Pons (tissue), 1 donor: ENCODE results near the gene MINDY2.
A peak's percentile ranks its signal among the peaks of the same experiment; 100 is the strongest.

Experiments
- DNase-seq: peaks from one replicate; pipeline ENCODE4 v3.0.0-alpha.2; 2016; ENCODE audit warnings: low spot score

The MINDY2 gene, protein sequence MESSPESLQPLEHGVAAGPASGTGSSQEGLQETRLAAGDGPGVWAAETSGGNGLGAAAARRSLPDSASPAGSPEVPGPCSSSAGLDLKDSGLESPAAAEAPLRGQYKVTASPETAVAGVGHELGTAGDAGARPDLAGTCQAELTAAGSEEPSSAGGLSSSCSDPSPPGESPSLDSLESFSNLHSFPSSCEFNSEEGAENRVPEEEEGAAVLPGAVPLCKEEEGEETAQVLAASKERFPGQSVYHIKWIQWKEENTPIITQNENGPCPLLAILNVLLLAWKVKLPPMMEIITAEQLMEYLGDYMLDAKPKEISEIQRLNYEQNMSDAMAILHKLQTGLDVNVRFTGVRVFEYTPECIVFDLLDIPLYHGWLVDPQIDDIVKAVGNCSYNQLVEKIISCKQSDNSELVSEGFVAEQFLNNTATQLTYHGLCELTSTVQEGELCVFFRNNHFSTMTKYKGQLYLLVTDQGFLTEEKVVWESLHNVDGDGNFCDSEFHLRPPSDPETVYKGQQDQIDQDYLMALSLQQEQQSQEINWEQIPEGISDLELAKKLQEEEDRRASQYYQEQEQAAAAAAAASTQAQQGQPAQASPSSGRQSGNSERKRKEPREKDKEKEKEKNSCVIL

DNA sequence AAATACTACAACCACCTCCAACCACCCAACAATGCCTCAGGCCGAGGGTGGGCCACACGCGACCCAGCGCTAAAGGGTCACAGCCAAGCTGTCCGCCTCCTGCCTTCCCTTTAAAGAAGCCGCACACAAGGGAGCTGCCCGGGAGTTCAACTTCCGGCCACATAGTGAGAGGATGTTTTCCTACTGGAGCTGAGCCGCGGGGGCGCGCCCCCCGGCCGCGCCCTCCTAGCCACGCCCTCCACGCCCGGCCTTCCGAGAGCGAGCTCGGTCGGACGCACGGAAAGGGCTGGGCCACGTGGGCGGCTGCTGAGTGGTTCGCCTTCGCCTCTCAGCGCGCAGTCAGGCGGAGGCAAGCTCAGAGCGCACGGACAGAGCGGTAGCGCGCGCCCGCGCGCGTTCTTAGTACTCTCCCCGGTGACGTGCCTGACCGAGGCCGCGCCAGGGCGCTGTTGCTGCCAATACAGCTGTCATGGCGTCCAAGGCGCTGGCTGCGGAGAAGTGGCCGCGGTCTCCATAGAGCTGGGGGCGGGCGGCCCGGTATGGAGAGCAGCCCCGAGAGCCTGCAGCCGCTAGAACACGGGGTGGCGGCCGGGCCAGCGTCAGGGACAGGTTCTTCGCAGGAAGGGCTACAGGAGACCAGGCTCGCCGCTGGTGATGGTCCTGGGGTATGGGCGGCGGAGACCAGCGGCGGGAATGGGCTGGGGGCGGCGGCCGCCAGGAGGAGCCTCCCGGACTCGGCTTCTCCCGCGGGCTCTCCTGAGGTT lies at the start of gene MINDY2:
Gene MINDY2 (plus strand): TSS at position 446 of the 764 bp plus-strand sequence. CDS start 94 bp downstream, at position 540.
- DNase-seq, result peak; percentile 99

DNA sequence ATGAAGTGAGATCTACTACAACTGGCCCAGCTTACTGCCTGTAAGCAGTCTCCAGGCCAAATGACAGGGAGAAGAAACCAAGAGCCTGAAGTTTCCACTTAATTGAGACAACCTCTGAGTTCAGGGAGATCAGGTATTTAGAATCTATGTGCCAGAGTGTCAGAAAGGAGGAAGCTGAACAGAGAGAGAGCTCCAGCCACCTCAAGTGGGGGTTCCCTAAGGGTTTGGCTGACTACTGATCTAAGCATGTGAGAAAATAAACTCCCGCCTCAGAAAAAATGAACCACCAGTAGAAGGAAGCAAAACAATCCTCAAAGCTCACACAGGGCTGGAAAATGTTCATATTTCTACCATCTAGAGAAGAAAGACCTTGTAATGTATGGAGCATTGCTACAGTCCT lies 46.6 kb upstream of the MINDY2 start:
- peak; percentile 35 for DNase-seq

DNA sequence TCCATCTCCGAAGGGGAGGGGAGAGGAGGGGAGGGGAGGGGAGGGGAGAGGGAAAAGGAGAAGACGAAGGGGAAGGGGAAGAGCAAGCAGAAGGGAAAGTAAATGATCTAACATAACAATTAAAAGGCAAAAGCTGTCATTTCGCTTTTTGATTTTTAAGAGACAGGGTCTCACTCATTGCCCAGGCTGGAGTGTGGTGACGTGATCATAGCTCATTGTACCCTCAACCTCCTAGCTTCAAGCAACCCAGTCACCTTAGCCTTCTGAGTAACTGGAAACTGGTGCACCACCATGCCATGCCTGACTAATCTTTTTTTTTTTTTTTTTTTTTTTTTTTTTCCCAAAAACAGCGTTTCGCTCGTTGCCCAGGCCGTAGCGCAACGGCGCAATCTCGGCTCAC lies 44.2 kb upstream of the MINDY2 start:
- no peak for DNase-seq

DNA sequence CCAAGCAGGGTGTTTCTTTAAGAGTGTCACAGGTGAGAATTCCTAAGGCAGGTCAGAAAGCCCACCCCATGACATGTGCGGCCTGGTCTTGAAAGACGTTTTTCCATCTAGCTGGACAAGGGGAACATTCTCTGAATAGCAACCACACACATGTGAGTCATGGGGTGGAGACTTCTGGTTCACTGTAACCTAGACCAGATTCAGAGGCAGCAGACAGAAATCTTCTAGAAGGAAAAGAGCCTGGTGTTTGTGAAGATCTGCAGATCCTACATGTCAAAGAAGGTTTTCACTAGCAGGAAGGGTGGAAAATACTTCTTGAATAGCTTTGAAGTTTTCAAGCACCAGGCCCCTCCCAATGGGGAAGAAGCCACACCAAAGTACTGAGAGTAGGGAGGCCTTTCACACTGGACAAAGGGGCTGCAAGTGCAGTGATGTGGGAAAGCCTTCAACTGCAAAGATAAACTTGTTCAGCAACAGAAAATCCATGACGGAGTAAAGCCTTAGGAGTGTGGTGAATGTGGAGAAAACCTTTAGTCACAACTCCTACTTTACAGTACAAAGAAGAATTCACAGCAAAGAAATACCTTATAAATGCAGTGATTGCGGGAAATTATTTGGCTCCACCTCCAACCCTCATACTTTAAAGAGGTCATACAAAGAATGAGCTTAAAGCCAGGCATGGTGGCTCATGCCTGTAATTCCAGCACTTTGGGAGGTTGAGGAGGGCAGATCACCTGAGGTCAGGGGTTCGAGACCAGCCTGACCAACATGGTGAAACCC lies 39.2 kb upstream of the MINDY2 start:
- peak; percentile 44 for DNase-seq

DNA sequence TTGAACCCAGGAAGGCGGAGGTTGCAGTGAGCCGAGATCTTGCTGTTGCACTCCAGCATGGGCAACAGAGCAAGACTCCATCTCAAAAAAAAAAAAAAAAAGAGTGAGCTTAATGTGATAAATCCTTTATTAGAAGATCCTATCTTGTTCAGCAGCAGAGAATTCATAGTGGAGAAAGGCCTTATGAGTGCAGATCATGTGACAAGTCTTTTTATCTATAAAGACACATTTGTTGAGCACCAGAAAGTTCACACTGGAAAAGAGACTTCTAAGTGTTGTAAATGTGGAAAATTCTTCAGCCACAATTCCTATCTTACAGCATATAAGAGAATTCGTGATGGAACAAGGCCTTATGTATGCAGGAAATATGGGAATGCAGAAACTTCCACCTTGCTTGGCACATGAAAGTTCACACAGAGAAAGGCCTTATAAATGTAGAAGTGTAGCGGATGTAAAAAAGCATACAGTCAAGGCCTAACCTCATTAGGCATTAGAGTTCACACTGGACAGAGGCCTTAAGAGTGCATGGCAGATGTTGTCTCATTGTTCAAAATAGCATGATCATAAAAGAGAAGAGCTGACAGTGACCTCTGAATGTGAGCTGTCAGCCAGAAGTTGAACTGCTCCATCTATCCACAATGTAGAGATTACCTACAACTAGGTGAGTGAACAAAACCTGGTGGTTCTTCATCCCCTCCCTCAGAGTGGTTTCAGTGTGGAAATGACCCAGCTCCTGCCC lies 38.3 kb upstream of the MINDY2 start:
- DNase-seq, result no peak

DNA sequence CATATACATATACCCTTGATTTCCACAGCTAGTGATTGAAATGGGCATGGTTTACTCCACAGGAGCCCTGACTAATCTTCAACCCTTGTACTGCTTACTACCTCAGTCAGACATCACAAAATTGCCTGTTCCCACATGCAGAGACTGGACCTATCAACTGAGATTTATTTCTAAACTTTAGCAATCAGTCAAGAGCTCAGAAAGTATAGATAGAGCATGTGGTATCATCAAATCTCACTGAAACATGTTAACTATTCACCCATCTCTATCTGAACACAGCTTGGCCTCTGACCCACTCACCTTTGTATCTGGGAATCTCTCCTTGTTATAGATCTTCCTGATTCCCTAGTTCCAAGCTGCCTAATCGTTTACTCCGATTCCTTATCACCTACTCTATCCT lies 36.2 kb upstream of the MINDY2 start:
- no peak for DNase-seq

DNA sequence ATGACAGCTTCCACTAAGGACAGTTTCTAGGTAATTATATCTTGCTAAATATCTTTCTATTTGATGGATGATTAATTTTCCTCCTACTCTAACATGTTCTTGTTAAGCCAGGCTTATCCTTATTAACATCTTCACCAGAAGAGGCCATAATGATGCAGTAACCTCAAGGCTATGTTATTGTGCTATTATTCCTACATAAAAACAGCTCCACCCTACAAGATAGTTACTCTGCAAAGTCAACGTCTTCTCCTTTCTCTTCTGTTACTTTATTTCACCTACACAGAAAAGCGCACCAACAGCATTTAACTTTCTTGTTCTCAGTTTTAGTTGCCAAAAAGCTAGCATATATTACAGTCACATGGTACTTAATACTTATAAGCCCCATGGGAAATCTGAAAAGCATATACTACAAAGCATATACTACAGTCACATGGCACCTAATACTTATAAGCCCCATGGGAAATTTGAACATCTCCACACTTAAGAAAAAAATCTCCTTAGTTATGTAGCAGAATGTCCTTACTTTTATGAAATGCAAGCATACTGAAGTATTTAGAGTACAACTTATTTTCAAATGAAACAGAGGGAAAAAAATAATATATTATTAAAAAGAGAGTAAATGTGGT lies 35.0 kb upstream of the MINDY2 start:
- DNase-seq, result no peak

DNA sequence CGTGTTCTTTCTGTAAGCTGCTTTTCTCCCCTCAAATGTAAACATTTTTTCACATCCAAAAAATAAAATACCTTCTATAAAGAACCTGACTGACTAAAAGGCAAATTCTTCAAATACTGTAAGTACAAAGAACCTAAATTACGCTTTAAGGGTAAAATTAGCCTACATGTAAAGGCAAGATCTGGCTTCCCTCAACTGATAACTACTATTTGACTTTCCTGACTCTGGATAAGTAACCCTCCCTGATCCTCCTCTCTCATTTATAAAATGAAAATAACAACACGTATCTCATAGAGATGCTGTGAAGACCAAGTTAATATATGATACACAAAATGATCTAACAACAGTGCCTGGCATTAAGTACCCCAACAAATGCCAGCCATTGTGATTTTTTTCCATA lies 33.8 kb upstream of the MINDY2 start:
- DNase-seq, result no peak

DNA sequence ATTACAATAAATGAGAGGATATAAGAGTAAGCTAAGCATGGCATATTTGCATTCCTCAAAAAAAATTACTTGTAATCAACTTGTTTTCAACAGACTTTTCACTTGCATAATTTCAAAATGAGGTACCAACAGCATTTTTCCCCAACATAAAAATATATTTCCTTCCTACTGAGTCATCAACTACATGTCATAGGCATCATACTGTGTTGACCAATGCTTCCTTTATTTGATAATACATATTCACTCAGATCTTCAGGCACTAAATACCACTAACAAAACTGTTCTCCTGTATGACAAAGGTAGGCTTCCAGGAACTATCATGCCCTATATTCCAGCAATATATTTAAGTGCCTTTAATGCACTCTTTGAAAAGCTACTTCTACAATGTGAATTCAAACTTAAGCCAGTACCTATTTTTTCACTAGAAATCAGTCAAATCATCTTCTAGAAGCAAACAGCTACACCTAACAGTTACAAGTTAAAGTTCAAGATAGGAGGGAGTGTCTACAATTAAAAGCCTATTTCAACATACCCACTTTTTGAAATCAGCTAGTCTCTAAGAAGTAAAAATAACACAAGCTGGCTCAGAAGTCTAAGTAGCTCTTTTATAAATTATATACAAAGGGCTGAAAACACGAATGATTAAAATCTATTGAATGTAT lies 32.9 kb upstream of the MINDY2 start:
- no peak for DNase-seq

DNA sequence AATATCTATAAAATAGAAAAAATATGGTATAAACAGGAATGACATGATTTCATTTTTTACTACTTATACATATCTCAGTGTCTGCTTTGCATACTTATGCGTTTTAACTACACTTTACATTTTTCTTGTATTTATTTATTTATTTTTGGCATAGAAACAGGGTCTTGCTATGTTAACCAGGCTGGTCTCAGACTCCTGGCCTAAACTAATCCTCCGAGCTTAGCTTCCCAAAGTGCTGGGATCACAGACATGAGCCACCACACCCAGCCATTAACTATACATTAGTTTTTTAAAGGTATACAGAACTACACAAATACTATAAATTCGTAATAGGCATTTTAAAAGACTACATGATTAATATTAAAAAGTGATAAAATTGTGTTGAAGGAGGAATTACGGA lies 30.7 kb upstream of the MINDY2 start:
- no peak for DNase-seq

DNA sequence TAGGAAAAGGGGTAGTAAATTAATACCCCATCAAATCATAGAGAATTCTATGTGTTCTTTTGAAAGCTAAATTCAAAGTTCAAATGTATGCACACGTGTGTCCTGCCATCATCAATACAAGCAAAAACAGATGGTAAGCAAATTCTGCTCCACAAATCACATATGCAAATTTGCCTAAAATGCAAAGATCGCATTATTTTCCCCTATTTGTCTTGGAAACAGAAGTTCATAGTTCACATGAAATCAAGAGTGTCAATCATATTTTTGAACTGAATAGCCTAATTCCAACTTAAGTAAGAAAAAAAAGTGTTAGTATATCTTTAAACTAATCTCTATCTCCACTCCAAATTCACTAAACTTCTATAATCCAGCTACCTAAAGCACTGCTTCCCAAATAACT lies 30.1 kb upstream of the MINDY2 start:
- no peak for DNase-seq

DNA sequence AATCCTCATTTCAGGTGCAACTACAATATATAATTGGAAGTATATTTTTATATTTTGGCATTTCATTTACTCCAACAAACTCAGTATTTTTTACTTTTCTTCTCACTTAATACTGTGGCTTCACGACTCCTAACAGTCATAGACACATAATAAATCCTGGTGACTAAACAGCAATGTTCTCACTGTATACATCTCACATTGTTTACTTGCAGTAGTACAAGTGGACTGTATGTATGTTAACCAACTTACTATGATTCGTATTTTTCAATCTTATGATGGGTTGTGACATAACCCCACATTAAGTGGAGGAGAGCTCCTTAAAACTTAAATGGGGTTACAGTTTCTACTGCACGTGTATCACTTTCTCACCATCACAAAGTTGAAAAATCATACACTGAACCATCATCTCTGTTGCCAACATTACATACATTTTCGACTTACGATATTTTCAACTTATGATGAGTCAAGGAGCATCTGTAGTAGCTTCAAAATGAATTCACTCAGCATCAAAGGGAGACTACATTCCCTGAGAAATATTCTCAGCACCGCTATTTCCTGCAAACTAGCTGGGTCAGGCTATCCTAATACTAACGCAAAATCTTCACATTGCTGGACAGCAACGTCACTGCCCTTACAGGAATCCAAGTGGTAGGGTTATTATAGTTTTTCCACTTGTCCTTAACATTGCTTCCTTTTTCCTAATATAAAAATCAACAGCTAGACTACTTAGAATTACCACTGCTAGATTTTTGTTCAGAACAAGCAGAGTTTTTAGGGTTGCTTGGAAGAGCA lies 28.9 kb upstream of the MINDY2 start:
- no peak for DNase-seq

DNA sequence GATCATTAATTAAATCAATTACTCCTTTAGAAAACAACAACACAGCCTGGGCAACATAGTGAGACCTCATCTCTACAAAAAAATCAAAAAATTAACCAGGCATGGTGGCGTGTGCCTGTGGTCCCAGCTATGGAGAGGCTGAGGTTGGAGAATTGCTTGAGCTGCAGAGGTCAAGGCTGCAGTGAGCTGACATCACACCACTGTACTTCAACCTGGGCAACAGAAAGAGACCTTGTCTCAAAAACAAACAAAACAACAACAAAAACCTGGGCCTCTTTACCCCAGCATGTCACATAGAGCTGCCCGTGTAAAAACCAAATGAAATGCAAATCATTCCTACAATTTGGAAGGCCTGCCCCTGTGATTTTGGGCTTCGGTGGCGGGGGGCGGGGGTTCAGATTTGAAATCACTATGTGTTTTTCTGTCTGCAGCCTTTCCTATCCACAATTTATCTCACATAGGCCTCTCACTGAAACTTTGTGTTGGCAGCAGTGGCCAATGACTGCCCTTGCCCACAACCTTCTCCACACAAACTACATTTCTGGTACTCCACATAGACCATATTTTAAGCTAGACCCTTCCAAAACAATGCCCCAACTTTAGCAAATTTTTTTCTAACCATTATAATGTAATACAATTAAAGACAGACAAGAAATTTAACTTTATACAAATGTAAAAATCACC lies 28.1 kb upstream of the MINDY2 start:
- DNase-seq, result no peak

DNA sequence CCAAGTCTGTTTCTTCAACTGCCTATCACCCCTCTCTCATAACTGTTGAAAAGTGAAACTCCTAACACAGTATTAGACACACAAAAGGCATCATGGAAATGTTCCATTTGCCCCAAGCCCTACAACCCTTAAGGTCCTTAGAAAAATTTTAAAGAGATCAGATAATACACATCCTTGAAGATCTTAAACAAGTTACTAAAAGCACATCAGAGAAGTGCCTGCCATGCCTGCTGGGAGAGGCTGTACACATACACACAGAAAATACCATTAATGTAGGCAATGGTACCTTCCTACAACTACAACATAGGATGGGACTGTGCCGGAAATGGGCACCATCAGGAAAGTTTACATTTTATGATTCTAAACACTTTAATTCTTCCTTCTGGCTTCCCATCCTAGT lies 24.9 kb upstream of the MINDY2 start:
- DNase-seq, result no peak

DNA sequence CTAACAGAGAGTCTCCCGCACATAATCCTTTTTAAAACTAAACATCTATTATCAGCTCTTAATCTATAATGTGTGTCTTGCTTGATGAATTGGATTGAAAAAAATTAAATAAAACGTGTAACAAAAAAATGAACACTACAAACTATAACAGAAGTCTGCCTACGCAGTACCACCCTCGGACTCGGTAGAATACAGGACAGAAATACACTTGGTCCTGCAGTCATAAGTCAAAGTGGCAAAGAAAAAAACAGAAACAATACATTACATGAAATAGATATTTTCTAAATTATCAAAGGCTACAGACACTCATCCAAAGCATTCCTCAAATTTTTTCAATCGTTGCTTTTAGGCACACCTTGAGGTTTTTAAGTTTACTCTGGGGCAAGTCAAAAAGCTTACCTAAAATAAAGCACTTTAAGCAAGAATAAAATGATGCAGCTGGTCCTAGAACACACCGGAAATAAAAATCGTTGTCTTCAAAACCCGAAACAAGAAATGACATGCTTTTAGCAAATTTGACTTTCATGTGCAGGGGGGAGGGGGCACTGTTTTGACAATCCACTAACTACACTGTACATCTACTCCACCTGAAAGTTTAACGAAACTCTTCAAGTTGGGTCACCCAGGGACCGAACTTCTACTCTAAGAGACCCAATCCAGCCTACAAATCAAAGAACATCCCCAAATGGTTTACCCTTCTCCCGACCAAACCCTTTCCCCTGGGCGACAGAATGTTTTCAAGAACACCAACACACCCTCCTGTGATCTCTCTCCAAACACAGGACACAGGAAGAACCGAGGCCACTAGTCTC lies 22.9 kb upstream of the MINDY2 start:
- peak; percentile 59 for DNase-seq

DNA sequence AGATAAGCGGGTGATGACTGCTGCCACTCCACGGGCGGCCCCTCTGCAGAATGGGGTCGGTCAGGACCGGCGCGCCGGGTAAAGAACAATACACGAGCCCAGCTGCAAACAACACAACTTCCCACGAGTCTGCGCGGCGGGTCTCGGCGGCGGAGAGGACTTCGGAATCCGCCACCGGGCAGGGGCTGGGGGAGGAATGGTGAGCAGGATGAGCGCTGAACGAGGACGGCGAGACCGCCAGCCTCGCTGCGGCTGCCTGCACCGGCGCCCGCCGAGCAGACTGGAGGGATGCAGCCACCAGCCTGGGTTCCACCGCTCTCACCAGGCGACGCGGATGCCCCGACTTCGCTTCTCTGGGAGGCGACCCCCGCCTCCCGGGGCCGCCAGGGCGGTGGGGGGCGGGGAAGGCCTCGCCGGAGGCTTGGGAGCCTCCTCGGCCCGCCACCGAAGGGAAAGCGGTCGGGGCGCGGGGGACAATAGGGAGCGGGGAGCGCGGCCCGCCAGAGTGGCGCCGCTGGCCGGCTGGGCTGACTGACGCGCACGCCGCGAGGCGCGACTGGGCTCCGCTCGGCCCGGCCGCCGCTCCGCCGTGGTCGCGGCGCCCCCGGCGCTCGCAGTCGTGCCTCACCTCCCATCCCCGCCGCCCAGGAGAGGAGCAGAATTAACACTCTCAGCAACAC lies 22.1 kb upstream of the MINDY2 start:
- no peak for DNase-seq

DNA sequence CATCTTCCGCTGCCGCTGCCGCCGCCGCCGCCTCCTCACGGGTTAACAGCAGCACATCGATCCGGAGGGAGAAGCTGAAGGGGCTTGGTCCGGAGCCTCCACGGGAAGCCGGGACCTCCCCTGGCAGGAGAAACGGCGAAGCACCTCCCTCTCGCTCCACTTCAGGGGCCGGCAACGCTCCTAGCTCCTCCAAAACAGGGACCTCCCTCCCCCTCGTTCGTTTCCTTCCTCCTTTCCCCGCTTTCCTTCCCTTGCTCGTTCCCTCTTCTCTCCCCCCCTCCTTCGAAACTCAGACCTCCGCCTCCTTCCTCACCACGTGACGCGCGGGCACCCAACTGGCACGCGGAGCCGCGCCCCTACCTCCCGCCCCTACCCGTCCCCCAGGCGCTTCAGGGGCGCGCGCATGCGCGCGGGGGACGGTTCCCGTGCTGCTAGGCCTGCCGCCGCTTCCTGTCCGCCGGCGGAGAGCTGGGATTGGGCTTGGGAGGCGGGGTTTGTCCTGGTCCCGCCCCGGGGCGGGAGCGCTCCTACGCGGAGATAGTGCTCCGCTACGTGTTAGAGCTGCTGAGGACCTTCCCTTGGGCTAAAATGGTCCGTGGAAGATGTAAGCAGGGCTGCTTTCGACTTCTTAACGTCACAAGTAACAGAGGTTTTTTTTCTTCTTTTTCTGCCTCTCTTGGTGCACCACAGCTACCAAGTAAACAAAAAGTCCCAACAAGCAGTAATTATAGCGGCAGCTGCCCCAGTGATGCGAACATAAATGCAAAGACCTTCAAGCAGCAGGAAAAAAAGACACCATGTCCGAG lies 21.4 kb upstream of the MINDY2 start, which contains the start of gene ADAM10:
Gene ADAM10 (minus strand): TSS at position 176 of the 806 bp plus-strand sequence. CDS start 173 bp downstream, at position 3.
- peak; percentile 99 for DNase-seq
